AG04449 (cell line): Measurements from ENCODE around the gene DIS3L2.
A peak's percentile ranks its signal among the peaks of the same experiment; 100 is the strongest.

Source experiments
- CTCF ChIA-PET: fragments of 350-600 bp; formaldehyde crosslinking; extraction: SDS; loops from one replicate; lab custom pipeline; 2021; ENCODE audit warnings: antibody characterized with exemption; lab: Yijun Ruan, JAX
- POLR2A ChIA-PET: fragments of 400-600, 350-600 bp; formaldehyde crosslinking; extraction: SDS; loops from one replicate; lab custom pipeline; 2020; ENCODE audit warnings: antibody characterized with exemption, inconsistent platforms; lab: Yijun Ruan, JAX
- DNase-seq: peaks from one replicate; pipeline ENCODE4 v3.0.0-alpha.2; 2010; ENCODE audit warnings: low read depth, low spot score
- H3K4me3 ChIP-seq: 2 replicates; pipeline ENCODE4 v1.5.1; 2011; ENCODE audit warnings: low read depth, mild to moderate bottlenecking, control low read depth, low read length
- CTCF ChIP-seq: IDR thresholded peaks from one replicate; pipeline ENCODE4 v1.5.1; 2011; ENCODE audit warnings: mild to moderate bottlenecking, moderate library complexity, low read length, control low read depth, inconsistent platforms; ENCODE audit not compliant: insufficient read depth; ENCODE audit errors: missing control alignments

Gene DIS3L2

GRCh38 chr2:232229911-232230310 lies 268.4 kb downstream of the DIS3L2 start:
- CTCF ChIA-PET: interaction anchor here (0.8 to 1.5 kb wide), 3 partner anchors 10 to 324 kb away, joined by 3 to 6 read pairs (median 4); no protein-coding TSS in a partner anchor
- POLR2A ChIA-PET: no interaction called here

GRCh38 chr2:232230560-232230959 lies 269.0 kb downstream of the DIS3L2 start:
- ChIA-PET CTCF (interaction anchor here (1.3 to 1.7 kb wide), 3 partner anchors 9 to 323 kb away, joined by 4 to 6 read pairs (median 6); no protein-coding TSS in a partner anchor), POLR2A (no interaction called here)
- no peak overlapping the region for H3K4me3 ChIP-seq
- DNase-seq: no peak
- TF ChIP-seq CTCF: peak; percentile 33

More at GRCh38 chr2:232229911-232230310, 268.4 kb downstream of the DIS3L2 start:
- TF ChIP-seq CTCF: no peak
- DNase-seq: no peak
- no peak overlapping the region for H3K4me3 ChIP-seq

GRCh38 chr2:232231554-232231953 lies 270.0 kb downstream of the DIS3L2 start:
- CTCF ChIA-PET: interaction anchor here (1.3 to 1.7 kb wide), 2 partner anchors 10 to 324 kb away, joined by 4 to 6 read pairs; no protein-coding TSS in a partner anchor
- no peak overlapping the region for H3K4me3 ChIP-seq
- DNase-seq: no peak
- no peak for TF ChIP-seq CTCF
- POLR2A ChIA-PET: no interaction called here

GRCh38 chr2:232232915-232233314 lies 271.4 kb downstream of the DIS3L2 start:
- DNase-seq: no peak
- no peak overlapping the region for H3K4me3 ChIP-seq
- TF ChIP-seq CTCF: no peak
- POLR2A ChIA-PET: no interaction called here
- CTCF ChIA-PET: interaction anchor here (1.7 kb wide), 1 partner anchor 31 kb away, joined by 3 read pairs; no protein-coding TSS in a partner anchor

- no peak for DNase-seq
- TF ChIP-seq CTCF: no peak
- CTCF ChIA-PET: interaction anchor here (1.0 to 1.2 kb wide), 3 partner anchors 57 to 93 kb away, joined by 3 read pairs; no protein-coding TSS in a partner anchor
Measured at GRCh38 chr2:232234922-232235615, 273.6 kb downstream of the DIS3L2 start.

GRCh38 chr2:232235716-232236115 lies 274.2 kb downstream of the DIS3L2 start:
- CTCF ChIA-PET: interaction anchor here (1.0 to 1.2 kb wide), 2 partner anchors 57 to 91 kb away, joined by 3 read pairs; no protein-coding TSS in a partner anchor
- POLR2A ChIA-PET: no interaction called here
- no peak for DNase-seq

More at GRCh38 chr2:232234922-232235615, 273.6 kb downstream of the DIS3L2 start:
- POLR2A ChIA-PET: no interaction called here
- H3K4me3 ChIP-seq: no peak overlapping the region

More at GRCh38 chr2:232235716-232236115, 274.2 kb downstream of the DIS3L2 start:
- H3K4me3 ChIP-seq: no peak overlapping the region
- TF ChIP-seq CTCF: no peak
